HEK293 (cell line): ENCODE results near the gene ZNF530.

Experiments used
- CTCF ChIA-PET: fragments of 350-600 bp; formaldehyde crosslinking; extraction: SDS; loops from one replicate; lab custom pipeline; 2021; ENCODE audit warnings: antibody characterized with exemption; lab: Yijun Ruan, JAX
- POLR2A ChIA-PET: fragments of 300-600 bp; formaldehyde crosslinking; extraction: SDS; loops from one replicate; lab custom pipeline; 2020; ENCODE audit warnings: antibody characterized with exemption, inconsistent platforms; lab: Yijun Ruan, JAX
- H3K27ac ChIP-seq: fragments of 200-500 bp; sonication (Bioruptor generic); 2 replicates; pipeline ENCODE4 v1.5.1; 2014; ENCODE audit warnings: low read depth, low read length, control low read depth, inconsistent platforms; ENCODE audit errors: extremely low read depth
- H3K36me3 ChIP-seq, 2 experiments: fragments of 200-500 bp in 1 of 2; sonication (Bioruptor generic) in 1 of 2; 1 replicate in 1 of 2; 2 replicates in 1 of 2; pipeline ENCODE4 v1.5.1; 2014 to 2017; ENCODE audit warnings: inconsistent platforms in 2 of 2, low read length in 2 of 2; ENCODE audit not compliant: control insufficient read depth in 2 of 2, insufficient read depth in 1 of 2
- H3K4me1 ChIP-seq: fragments of 200-500 bp; sonication (Bioruptor generic); 2 replicates; pipeline ENCODE4 v1.5.1; 2014; ENCODE audit warnings: mild to moderate bottlenecking, low read length, inconsistent platforms; ENCODE audit not compliant: control insufficient read depth, insufficient read depth
- H3K4me3 ChIP-seq: 2 replicates; pipeline ENCODE4 v1.5.1; 2011; ENCODE audit warnings: low read depth, mild to moderate bottlenecking, control low read depth, low read length, moderate library complexity
- H3K9me3 ChIP-seq: fragments of 200-500 bp; sonication (Bioruptor generic); 2 replicates; pipeline ENCODE4 v1.5.1; 2014; ENCODE audit warnings: low read depth, low read length, inconsistent platforms; ENCODE audit not compliant: control insufficient read depth, insufficient read depth
- GLIS2 ChIP-seq: fragments of 450-650 bp; formaldehyde crosslinking; IDR thresholded peaks from 2 replicates; pipeline ENCODE4 v1.5.1; 2016; ENCODE audit warnings: missing biosample characterization, missing genetic modification characterization
- SP7 ChIP-seq: fragments of 450-650 bp; formaldehyde crosslinking; IDR thresholded peaks from 2 replicates; pipeline ENCODE4 v1.5.1; 2016; ENCODE audit warnings: missing biosample characterization, missing genetic modification characterization
- YY1 ChIP-seq: fragments of 450-650 bp; formaldehyde crosslinking; IDR thresholded peaks from 2 replicates; pipeline ENCODE4 v1.5.1; 2018; ENCODE audit warnings: missing biosample characterization, missing genetic modification characterization
- ZFP3 ChIP-seq: fragments of 450-650 bp; formaldehyde crosslinking; IDR thresholded peaks from 2 replicates; pipeline ENCODE4 v1.5.1; 2016; ENCODE audit warnings: low read depth, missing biosample characterization, missing genetic modification characterization
- ZNF394 ChIP-seq: fragments of 450-650 bp; formaldehyde crosslinking; IDR thresholded peaks from 2 replicates; pipeline ENCODE4 v1.5.1; 2016; ENCODE audit warnings: missing biosample characterization, missing genetic modification characterization, mild to moderate bottlenecking, moderate library complexity, borderline replicate concordance
- ZNF560 ChIP-seq: fragments of 450-650 bp; formaldehyde crosslinking; IDR thresholded peaks from 2 replicates; pipeline ENCODE4 v1.5.1; 2017; ENCODE audit warnings: missing biosample characterization, missing genetic modification characterization, borderline replicate concordance
- ZNF561 ChIP-seq: fragments of 450-650 bp; IDR thresholded peaks from 2 replicates; pipeline ENCODE4 v1.5.1; 2018; ENCODE audit warnings: missing biosample characterization, missing genetic modification characterization, borderline replicate concordance
- ZNF626 ChIP-seq: fragments of 450-650 bp; sonication (Bioruptor Pico); formaldehyde crosslinking; IDR thresholded peaks from 2 replicates; pipeline ENCODE4 v1.5.1; 2018; ENCODE audit warnings: missing biosample characterization, missing genetic modification characterization, inconsistent platforms
- TF ChIP-seq, protein P1 (sequence below): fragments of 450-650 bp; formaldehyde crosslinking; IDR thresholded peaks from 2 replicates; pipeline ENCODE4 v1.5.1; 2016; ENCODE audit warnings: missing biosample characterization, missing genetic modification characterization
- TF ChIP-seq, protein P2 (sequence below): fragments of 450-650 bp; formaldehyde crosslinking; IDR thresholded peaks from 2 replicates; pipeline ENCODE4 v1.5.1; 2016; ENCODE audit warnings: missing biosample characterization, missing genetic modification characterization
- TF ChIP-seq, protein P3 (sequence below): sonication (generic); formaldehyde crosslinking; IDR thresholded peaks from 2 replicates; pipeline ENCODE4 v1.8.1; 2022; ENCODE audit warnings: mild to moderate bottlenecking, moderate library complexity, missing genetic modification reagents
- TF ChIP-seq, protein P4 (sequence below): fragments of 450-650 bp; formaldehyde crosslinking; IDR thresholded peaks from 2 replicates; pipeline ENCODE4 v1.5.1; 2016; ENCODE audit warnings: missing biosample characterization, missing genetic modification characterization
- TF ChIP-seq, protein P5 (sequence below): fragments of 450-650 bp; formaldehyde crosslinking; IDR thresholded peaks from 2 replicates; pipeline ENCODE4 v1.5.1; 2017; ENCODE audit warnings: missing biosample characterization, mild to moderate bottlenecking, missing genetic modification characterization, moderate library complexity
- TF ChIP-seq, protein P6 (sequence below): fragments of 450-650 bp; formaldehyde crosslinking; IDR thresholded peaks from 2 replicates; pipeline ENCODE4 v1.5.1; 2016; ENCODE audit warnings: missing biosample characterization, missing genetic modification characterization
- TF ChIP-seq, protein P7 (sequence below): fragments of 450-650 bp; formaldehyde crosslinking; conservative IDR thresholded peaks from 2 replicates; pipeline ENCODE4 v1.5.1; 2016; ENCODE audit warnings: low read depth, missing biosample characterization, missing genetic modification characterization

ZNF530 gene

DNA sequence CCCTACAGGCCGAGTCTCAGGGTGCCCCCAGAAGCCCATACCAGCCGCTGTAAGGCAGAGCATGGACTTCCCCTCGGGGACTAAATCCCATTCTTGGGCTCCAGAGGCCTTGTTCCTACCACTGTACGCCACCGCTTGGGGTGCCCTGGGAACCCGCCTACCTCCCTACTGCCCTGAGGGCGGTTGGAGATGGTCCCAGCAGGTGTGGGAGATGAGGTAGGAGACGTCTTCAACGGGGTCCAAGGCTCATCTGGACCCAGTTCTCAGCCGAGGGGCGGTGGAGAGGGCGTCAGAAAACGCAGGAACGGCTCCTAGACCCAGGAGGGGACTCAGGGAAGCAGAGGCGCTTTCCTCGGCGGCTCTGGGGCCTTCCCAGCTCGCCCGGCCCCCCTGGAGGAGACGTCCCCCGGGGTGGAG is 16.6 kb upstream of the ZNF530 start (continued):
- TF ChIP-seq, protein P1, sequence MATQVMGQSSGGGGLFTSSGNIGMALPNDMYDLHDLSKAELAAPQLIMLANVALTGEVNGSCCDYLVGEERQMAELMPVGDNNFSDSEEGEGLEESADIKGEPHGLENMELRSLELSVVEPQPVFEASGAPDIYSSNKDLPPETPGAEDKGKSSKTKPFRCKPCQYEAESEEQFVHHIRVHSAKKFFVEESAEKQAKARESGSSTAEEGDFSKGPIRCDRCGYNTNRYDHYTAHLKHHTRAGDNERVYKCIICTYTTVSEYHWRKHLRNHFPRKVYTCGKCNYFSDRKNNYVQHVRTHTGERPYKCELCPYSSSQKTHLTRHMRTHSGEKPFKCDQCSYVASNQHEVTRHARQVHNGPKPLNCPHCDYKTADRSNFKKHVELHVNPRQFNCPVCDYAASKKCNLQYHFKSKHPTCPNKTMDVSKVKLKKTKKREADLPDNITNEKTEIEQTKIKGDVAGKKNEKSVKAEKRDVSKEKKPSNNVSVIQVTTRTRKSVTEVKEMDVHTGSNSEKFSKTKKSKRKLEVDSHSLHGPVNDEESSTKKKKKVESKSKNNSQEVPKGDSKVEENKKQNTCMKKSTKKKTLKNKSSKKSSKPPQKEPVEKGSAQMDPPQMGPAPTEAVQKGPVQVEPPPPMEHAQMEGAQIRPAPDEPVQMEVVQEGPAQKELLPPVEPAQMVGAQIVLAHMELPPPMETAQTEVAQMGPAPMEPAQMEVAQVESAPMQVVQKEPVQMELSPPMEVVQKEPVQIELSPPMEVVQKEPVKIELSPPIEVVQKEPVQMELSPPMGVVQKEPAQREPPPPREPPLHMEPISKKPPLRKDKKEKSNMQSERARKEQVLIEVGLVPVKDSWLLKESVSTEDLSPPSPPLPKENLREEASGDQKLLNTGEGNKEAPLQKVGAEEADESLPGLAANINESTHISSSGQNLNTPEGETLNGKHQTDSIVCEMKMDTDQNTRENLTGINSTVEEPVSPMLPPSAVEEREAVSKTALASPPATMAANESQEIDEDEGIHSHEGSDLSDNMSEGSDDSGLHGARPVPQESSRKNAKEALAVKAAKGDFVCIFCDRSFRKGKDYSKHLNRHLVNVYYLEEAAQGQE: no peak
- no peak for TF ChIP-seq ZNF394 (tag by site-specific recombination)
- TF ChIP-seq, all 188 proteins: peak for 0

DNA sequence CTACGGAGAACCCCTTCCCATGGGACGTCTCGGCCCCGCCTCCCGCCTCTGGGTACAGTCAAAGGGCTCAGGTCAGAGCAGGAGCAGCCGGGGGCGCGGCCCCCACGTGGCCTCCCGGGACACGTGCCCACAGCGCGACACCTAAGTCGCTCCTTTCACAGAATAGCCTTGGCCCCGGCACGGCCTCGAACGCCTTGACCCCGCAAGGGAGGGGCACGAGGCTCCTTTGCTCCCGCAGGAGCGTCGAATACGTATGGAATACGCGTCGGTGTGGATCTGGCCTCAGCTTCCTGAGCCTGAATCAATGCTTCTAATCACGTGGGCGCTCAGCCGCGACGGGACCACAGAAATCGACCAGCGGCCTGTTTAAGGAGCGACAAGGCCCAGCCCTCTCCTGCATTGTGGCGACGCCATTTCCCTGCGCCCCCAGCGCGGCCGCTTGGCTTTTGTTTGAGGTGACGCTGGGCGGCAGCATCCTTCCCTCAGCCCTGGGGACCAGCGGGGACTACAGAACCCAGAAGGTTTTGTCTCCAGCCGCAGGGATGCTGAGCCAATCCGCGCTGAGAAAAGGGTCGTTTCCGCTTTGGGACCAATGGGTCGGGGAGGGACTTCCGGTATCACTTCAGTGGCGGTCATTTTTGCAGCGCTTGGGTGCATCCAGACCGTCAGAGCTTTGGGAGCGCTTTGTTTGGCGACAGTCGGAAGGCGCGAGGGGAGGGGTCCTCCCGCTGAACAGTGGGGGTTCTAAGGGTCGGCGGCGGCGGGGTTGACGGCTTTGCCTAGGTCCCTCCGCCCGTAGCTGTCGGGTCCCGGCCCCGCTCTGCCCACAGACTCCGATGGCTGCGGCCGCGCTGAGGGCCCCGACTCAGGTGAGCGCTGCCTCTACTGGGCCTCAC is 15.9 kb upstream of the ZNF530 start, which contains the start of gene ZIK1:
TSS of gene ZIK1 (plus strand) at position 625 of the 896 bp plus-strand sequence. CDS start at position 837, 212 bp downstream.
- Histone ChIP-seq H3K9me3 (peaks cover 12% of the 10 kb centered on the region), H3K36me3 (peaks cover 0 to 12% of the 10 kb centered on the region in 2 experiments; a peak in 2 of 3 replicates), H3K4me1 (0 out of 2 replicates have a peak, but pooled peaks cover 2% of the 10 kb centered on the region), H3K4me3 (peak within 1 kb of the TSS; percentile 69), H3K27ac (peak within 1 kb of the TSS; percentile 49; the same call in 1 of the 2 replicates)
- ChIA-PET CTCF (no interaction called here), POLR2A (no interaction called here)
- TF ChIP-seq, protein P2, sequence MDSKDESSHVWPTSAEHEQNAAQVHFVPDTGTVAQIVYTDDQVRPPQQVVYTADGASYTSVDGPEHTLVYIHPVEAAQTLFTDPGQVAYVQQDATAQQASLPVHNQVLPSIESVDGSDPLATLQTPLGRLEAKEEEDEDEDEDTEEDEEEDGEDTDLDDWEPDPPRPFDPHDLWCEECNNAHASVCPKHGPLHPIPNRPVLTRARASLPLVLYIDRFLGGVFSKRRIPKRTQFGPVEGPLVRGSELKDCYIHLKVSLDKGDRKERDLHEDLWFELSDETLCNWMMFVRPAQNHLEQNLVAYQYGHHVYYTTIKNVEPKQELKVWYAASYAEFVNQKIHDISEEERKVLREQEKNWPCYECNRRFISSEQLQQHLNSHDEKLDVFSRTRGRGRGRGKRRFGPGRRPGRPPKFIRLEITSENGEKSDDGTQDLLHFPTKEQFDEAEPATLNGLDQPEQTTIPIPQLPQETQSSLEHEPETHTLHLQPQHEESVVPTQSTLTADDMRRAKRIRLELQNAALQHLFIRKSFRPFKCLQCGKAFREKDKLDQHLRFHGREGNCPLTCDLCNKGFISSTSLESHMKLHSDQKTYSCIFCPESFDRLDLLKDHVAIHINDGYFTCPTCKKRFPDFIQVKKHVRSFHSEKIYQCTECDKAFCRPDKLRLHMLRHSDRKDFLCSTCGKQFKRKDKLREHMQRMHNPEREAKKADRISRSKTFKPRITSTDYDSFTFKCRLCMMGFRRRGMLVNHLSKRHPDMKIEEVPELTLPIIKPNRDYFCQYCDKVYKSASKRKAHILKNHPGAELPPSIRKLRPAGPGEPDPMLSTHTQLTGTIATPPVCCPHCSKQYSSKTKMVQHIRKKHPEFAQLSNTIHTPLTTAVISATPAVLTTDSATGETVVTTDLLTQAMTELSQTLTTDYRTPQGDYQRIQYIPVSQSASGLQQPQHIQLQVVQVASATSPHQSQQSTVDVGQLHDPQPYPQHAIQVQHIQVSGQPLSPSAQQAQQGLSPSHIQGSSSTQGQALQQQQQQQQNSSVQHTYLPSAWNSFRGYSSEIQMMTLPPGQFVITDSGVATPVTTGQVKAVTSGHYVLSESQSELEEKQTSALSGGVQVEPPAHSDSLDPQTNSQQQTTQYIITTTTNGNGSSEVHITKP (tag by site-specific recombination): 0 out of 2 replicates have a peak, but pooled peaks have one; percentile 41
- TF ChIP-seq ZNF560 (tag by site-specific recombination): 0 out of 2 replicates have a peak, but pooled peaks have one; percentile 4
- TF ChIP-seq SP7: peak; percentile 37; the same call in 1 of the 2 replicates
- TF ChIP-seq, protein P3, sequence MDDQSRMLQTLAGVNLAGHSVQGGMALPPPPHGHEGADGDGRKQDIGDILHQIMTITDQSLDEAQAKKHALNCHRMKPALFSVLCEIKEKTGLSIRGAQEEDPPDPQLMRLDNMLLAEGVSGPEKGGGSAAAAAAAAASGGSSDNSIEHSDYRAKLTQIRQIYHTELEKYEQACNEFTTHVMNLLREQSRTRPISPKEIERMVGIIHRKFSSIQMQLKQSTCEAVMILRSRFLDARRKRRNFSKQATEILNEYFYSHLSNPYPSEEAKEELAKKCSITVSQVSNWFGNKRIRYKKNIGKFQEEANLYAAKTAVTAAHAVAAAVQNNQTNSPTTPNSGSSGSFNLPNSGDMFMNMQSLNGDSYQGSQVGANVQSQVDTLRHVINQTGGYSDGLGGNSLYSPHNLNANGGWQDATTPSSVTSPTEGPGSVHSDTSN (CRISPR knock-in tag): peak; percentile 59; the same call in 1 of the 2 replicates
- TF ChIP-seq, protein P4, sequence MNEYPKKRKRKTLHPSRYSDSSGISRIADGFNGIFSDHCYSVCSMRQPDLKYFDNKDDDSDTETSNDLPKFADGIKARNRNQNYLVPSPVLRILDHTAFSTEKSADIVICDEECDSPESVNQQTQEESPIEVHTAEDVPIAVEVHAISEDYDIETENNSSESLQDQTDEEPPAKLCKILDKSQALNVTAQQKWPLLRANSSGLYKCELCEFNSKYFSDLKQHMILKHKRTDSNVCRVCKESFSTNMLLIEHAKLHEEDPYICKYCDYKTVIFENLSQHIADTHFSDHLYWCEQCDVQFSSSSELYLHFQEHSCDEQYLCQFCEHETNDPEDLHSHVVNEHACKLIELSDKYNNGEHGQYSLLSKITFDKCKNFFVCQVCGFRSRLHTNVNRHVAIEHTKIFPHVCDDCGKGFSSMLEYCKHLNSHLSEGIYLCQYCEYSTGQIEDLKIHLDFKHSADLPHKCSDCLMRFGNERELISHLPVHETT (tag by site-specific recombination): no peak
- peak; percentile 24; the same call in 1 of the 2 replicates for TF ChIP-seq GLIS2 (tag by site-specific recombination)
- TF ChIP-seq, protein P5, sequence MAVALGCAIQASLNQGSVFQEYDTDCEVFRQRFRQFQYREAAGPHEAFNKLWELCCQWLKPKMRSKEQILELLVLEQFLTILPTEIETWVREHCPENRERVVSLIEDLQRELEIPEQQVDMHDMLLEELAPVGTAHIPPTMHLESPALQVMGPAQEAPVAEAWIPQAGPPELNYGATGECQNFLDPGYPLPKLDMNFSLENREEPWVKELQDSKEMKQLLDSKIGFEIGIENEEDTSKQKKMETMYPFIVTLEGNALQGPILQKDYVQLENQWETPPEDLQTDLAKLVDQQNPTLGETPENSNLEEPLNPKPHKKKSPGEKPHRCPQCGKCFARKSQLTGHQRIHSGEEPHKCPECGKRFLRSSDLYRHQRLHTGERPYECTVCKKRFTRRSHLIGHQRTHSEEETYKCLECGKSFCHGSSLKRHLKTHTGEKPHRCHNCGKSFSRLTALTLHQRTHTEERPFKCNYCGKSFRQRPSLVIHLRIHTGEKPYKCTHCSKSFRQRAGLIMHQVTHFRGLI (tag by site-specific recombination): no peak
- 0 out of 2 replicates have a peak, but pooled peaks have one; percentile 6 for TF ChIP-seq ZNF626 (tag by site-specific recombination)
- peak; percentile 46; the same call in 1 of the 2 replicates for TF ChIP-seq YY1
- TF ChIP-seq ZFP3 (tag by site-specific recombination): no peak
- TF ChIP-seq, protein P6, sequence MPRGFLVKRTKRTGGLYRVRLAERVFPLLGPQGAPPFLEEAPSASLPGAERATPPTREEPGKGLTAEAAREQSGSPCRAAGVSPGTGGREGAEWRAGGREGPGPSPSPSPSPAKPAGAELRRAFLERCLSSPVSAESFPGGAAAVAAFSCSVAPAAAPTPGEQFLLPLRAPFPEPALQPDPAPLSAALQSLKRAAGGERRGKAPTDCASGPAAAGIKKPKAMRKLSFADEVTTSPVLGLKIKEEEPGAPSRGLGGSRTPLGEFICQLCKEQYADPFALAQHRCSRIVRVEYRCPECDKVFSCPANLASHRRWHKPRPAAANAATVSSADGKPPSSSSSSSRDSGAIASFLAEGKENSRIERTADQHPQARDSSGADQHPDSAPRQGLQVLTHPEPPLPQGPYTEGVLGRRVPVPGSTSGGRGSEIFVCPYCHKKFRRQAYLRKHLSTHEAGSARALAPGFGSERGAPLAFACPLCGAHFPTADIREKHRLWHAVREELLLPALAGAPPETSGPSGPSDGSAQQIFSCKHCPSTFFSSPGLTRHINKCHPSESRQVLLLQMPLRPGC (tag by site-specific recombination): no peak
- TF ChIP-seq, protein P7, sequence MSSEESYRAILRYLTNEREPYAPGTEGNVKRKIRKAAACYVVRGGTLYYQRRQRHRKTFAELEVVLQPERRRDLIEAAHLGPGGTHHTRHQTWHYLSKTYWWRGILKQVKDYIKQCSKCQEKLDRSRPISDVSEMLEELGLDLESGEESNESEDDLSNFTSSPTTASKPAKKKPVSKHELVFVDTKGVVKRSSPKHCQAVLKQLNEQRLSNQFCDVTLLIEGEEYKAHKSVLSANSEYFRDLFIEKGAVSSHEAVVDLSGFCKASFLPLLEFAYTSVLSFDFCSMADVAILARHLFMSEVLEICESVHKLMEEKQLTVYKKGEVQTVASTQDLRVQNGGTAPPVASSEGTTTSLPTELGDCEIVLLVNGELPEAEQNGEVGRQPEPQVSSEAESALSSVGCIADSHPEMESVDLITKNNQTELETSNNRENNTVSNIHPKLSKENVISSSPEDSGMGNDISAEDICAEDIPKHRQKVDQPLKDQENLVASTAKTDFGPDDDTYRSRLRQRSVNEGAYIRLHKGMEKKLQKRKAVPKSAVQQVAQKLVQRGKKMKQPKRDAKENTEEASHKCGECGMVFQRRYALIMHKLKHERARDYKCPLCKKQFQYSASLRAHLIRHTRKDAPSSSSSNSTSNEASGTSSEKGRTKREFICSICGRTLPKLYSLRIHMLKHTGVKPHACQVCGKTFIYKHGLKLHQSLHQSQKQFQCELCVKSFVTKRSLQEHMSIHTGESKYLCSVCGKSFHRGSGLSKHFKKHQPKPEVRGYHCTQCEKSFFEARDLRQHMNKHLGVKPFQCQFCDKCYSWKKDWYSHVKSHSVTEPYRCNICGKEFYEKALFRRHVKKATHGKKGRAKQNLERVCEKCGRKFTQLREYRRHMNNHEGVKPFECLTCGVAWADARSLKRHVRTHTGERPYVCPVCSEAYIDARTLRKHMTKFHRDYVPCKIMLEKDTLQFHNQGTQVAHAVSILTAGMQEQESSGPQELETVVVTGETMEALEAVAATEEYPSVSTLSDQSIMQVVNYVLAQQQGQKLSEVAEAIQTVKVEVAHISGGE (tag by site-specific recombination): peak; percentile 80
- 0 out of 2 replicates have a peak, but pooled peaks have one; percentile 51 for TF ChIP-seq ZNF561 (tag by site-specific recombination)
